ENCODE data around the gene NTRK3. TPM values are rescaled to one million over a fixed set of nuclear protein-coding genes. Genes with fewer than 3 reads are reported as not detected.

The NTRK3 gene
- total RNA-seq, 1 donor from 2014 or later, result 3.5 TPM

DNA sequence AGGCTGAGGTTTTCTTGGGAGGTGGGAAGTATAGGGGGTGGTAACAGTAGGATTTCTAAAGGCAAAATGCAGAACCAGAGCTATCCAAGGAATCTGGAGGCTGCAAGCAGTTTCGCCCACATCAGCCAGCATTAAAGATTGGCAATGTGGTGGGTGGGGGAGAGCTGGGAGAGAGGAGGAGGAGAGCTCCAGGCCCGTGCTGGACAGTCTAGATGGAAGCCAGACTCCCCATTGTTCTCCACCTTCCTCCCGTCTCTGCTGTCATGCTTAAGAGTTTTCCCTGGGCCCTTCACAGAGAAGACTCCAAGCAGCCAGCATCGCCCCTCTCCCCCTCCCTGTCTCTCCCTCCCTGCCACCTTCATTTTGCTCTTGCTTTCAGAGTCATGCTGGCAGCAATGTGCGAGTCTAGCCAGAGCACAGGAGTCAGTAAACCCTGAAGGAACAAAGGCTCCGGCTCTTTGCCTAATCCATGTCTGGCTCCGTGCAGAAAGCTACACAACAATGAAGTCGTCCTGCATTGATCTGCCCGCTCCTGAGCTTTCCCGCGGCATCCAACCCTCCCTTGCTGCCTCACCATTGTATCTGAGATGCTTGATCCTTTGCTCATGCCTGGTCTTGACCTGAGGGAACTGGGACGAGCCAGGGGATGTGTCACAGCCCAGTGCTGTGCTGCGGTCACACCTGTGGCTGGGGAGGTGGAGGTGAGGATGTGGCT is 282.9 kb downstream of the NTRK3 start:
- H3K4me3 ChIP-seq, result no peak overlapping the region
- ATAC-seq (no peak), DNase-seq (no peak)
- intact Hi-C loops (cut with DNase I), result no loop called here
- H3K9me3 ChIP-seq, result no peaks in the 10 kb centered on the region
- H3K27me3 ChIP-seq (ENCODE audit: low read depth), result no peaks in the 10 kb centered on the region
- H3K27ac ChIP-seq, result no peak overlapping the region
- TF ChIP-seq, protein P1, sequence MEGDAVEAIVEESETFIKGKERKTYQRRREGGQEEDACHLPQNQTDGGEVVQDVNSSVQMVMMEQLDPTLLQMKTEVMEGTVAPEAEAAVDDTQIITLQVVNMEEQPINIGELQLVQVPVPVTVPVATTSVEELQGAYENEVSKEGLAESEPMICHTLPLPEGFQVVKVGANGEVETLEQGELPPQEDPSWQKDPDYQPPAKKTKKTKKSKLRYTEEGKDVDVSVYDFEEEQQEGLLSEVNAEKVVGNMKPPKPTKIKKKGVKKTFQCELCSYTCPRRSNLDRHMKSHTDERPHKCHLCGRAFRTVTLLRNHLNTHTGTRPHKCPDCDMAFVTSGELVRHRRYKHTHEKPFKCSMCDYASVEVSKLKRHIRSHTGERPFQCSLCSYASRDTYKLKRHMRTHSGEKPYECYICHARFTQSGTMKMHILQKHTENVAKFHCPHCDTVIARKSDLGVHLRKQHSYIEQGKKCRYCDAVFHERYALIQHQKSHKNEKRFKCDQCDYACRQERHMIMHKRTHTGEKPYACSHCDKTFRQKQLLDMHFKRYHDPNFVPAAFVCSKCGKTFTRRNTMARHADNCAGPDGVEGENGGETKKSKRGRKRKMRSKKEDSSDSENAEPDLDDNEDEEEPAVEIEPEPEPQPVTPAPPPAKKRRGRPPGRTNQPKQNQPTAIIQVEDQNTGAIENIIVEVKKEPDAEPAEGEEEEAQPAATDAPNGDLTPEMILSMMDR (IDR thresholded peaks at IDR 0.05), result no peak
- H3K4me1 ChIP-seq, result no peaks in the 10 kb centered on the region
- H3K36me3 ChIP-seq, result no peaks in the 10 kb centered on the region

DNA sequence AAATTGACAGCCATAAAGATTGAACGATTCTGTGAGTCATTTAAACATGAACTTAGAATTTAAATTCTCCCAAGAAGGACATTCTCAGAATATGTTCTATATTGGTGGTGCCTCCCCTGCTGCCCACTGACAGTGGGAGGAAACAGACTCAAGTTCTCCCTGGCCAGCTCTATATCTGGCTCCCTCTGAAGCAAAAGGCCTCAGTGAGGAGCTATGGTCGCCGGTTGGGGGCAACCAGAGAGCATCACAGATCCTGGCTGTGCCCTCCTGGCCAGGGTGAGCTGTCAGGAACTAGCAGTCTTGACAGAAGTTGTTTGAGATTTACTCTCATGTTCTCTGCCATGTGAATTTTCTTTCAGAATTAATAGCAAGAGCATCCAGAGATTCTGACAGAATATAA is 285.5 kb downstream of the NTRK3 start:
- Histone ChIP-seq H3K9me3 (no peaks in the 10 kb centered on the region), H3K27me3 (ENCODE audit: low read depth) (no peaks in the 10 kb centered on the region), H3K27ac (no peak overlapping the region), H3K36me3 (no peaks in the 10 kb centered on the region), H3K4me3 (no peak overlapping the region), H3K4me1 (no peaks in the 10 kb centered on the region)
- DNase-seq, result no peak
- ATAC-seq, result no peak
- TF ChIP-seq, protein P1 (IDR thresholded peaks at IDR 0.05), result no peak
- intact Hi-C loops (cut with DNase I), result no loop called here

DNA sequence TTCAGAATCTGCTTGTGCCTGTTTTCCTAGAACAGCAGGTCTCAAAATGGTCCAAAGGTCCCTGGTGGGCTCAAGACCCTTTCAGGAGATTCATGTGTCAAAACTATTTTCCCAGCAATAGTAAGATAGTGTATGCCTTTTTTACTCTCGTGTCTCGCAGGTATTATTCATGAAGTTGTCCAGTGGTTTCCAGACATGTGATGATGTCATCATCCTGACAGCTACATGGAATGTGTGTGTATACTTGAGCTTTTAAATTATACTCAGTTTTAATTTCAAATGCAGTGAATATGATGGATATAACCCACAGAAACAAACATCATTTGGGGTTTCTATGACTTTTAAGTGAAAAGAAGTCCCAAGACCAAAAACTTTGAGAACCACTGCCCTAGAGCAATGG is 288.6 kb downstream of the NTRK3 start:
- Histone ChIP-seq H3K27me3 (ENCODE audit: low read depth) (no peaks in the 10 kb centered on the region), H3K36me3 (no peaks in the 10 kb centered on the region), H3K4me1 (no peaks in the 10 kb centered on the region), H3K9me3 (no peaks in the 10 kb centered on the region), H3K27ac (no peak overlapping the region), H3K4me3 (no peak overlapping the region)
- ATAC-seq (no peak), DNase-seq (no peak)
- TF ChIP-seq, protein P1 (IDR thresholded peaks at IDR 0.05), result no peak
- intact Hi-C loops (cut with DNase I), result no loop called here

DNA sequence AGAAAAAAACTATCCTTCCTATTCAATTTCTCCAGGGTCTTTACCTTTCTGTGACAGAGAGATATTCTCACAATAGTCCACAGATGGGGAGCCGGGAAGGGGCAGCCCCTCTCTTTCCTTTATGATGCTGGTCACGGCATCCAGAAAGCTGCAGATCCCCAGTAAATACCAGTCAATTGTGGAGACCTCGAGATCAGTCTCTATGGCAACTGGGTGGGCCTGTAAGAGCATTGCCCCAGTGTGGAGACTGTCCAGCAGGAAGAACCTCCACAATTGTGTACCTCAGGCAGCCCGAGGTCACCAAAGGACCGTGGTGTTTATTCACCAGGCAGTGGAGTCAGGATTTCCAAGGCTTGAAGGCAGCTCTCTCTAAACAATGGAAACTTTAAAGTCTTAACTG is 291.2 kb downstream of the NTRK3 start:
- DNase-seq, result no peak

DNA sequence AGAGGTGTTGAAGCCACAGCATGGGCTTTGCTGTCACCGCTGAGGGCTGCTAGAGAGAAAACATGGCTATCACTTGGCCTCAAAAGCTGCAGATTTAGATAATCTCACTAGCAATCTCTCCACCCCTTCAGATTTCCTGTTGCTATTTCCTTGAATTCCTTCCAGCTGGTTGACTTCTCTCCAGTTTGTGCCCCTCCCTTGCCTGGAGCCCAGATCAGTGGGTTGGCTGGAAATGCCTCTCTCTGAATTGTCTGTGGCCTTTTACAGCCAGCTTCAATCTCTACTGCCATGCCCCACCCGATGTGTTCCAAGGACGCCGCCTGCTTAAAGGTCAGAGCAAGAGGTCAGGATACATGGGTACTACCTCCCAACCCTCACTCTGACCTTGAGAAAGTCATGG is 294.1 kb downstream of the NTRK3 start:
- TF ChIP-seq, protein P1 (IDR thresholded peaks at IDR 0.05), result no peak
- no peak for ATAC-seq
- Histone ChIP-seq H3K36me3 (no peaks in the 10 kb centered on the region), H3K4me3 (no peak overlapping the region), H3K9me3 (no peaks in the 10 kb centered on the region), H3K27ac (no peak overlapping the region), H3K4me1 (peaks cover 5% of the 10 kb centered on the region), H3K27me3 (ENCODE audit: low read depth) (no peaks in the 10 kb centered on the region)
- no peak for DNase-seq
- intact Hi-C loops (cut with DNase I), result no loop called here

More for the DNA sequence above, 291.2 kb downstream of the NTRK3 start:
- Histone ChIP-seq H3K27ac (no peak overlapping the region), H3K36me3 (no peaks in the 10 kb centered on the region), H3K27me3 (ENCODE audit: low read depth) (no peaks in the 10 kb centered on the region), H3K9me3 (no peaks in the 10 kb centered on the region), H3K4me3 (no peak overlapping the region), H3K4me1 (peaks cover 5% of the 10 kb centered on the region)
- intact Hi-C loops (cut with DNase I), result no loop called here
- TF ChIP-seq, protein P1 (IDR thresholded peaks at IDR 0.05), result no peak
- ATAC-seq, result no peak

All from lower lobe of right lung (tissue), 2 donors.